Tibial nerve (tissue), 4 donors: Measurements from ENCODE around the gene TRIM3.

Experiments
- EP300 ChIP-seq, 2 donors: sonication (generic); formaldehyde crosslinking; IDR thresholded peaks; one replicate each; pipeline ENCODE4 v1.6.1; 2017; ENCODE audit warnings: antibody characterized with exemption in 2 of 2, mild to moderate bottlenecking in 1 of 2
- POLR2A ChIP-seq, 2 donors: fragments of 450-650 bp; IDR thresholded peaks; one replicate each; pipeline ENCODE4 v1.6.1; 2017; ENCODE audit warnings: antibody characterized with exemption in 2 of 2, mild to moderate bottlenecking in 2 of 2, moderate library complexity in 2 of 2
- TF ChIP-seq, protein P1 (sequence below), 5 experiments: fragments of 200-600 bp in 3 of 5; fragments of 450-650 bp in 2 of 5; sonication (generic) in 3 of 5; IDR thresholded peaks; one replicate each; pipeline ENCODE4 v1.5.1; 2016 to 2019; ENCODE audit warnings: antibody characterized with exemption in 5 of 5, mild to moderate bottlenecking in 3 of 5, moderate library complexity in 2 of 5

DNA sequence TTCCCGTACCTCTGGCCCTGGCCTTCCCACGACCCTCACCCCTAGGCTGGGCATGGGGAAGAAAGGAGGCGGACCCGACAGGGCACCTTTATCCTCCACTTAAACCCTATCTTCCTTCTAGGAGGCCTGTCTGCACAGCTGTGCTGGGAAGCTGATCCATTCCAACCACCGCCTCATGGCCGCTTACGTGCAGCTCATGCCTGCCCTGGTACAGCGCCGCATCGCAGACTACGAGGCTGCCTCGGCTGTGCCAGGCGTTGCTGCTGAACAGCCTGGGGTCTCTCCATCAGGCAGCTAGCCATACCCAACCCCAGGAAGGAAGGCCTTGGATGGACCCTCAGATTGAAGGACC, 8.2 kb upstream of the TRIM3 start:
- TF ChIP-seq EP300 (IDR thresholded peaks at IDR 0.05) (no peak), POLR2A (IDR thresholded peaks at IDR 0.05) (no peak)
- TF ChIP-seq, protein P1, sequence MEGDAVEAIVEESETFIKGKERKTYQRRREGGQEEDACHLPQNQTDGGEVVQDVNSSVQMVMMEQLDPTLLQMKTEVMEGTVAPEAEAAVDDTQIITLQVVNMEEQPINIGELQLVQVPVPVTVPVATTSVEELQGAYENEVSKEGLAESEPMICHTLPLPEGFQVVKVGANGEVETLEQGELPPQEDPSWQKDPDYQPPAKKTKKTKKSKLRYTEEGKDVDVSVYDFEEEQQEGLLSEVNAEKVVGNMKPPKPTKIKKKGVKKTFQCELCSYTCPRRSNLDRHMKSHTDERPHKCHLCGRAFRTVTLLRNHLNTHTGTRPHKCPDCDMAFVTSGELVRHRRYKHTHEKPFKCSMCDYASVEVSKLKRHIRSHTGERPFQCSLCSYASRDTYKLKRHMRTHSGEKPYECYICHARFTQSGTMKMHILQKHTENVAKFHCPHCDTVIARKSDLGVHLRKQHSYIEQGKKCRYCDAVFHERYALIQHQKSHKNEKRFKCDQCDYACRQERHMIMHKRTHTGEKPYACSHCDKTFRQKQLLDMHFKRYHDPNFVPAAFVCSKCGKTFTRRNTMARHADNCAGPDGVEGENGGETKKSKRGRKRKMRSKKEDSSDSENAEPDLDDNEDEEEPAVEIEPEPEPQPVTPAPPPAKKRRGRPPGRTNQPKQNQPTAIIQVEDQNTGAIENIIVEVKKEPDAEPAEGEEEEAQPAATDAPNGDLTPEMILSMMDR (IDR thresholded peaks at IDR 0.05), result no peak
